OCI-LY3 (cell line): ENCODE data around the gene KDM3B.

Experiments
- EZH2phosphoT487 ChIP-seq: fragments of 200-600 bp; shearing (Covaris generic); IDR thresholded peaks from 2 replicates; pipeline ENCODE4 v1.6.1; 2018; ENCODE audit warnings: antibody characterized with exemption, mixed run types, low read depth
- TF ChIP-seq, protein P1 (sequence below): fragments of 200-600, 300-600 bp; sonication (generic); IDR thresholded peaks from 2 replicates; pipeline ENCODE4 v1.5.1; 2014; ENCODE audit warnings: antibody characterized with exemption, low read length, low read depth

DNA sequence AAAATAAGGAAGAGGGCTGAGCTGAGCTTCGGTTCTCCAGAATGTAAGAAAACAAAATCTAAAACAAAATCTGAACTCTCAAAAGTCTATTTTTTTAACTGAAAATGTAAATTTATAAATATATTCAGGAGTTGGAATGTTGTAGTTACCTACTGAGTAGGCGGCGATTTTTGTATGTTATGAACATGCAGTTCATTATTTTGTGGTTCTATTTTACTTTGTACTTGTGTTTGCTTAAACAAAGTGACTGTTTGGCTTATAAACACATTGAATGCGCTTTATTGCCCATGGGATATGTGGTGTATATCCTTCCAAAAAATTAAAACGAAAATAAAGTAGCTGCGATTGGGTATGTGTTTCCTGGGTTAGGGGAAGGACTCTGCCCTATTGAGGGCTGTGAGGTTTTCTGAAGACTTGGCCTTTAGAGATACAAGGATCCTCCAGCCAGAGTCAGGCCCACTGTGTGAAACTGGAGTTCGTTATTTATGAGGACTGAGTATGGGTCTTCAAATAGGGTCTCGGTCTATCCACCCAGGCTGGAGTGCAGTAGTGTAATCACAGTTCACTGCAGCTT lies 116.6 kb downstream of the KDM3B start:
- TF ChIP-seq, protein P1, sequence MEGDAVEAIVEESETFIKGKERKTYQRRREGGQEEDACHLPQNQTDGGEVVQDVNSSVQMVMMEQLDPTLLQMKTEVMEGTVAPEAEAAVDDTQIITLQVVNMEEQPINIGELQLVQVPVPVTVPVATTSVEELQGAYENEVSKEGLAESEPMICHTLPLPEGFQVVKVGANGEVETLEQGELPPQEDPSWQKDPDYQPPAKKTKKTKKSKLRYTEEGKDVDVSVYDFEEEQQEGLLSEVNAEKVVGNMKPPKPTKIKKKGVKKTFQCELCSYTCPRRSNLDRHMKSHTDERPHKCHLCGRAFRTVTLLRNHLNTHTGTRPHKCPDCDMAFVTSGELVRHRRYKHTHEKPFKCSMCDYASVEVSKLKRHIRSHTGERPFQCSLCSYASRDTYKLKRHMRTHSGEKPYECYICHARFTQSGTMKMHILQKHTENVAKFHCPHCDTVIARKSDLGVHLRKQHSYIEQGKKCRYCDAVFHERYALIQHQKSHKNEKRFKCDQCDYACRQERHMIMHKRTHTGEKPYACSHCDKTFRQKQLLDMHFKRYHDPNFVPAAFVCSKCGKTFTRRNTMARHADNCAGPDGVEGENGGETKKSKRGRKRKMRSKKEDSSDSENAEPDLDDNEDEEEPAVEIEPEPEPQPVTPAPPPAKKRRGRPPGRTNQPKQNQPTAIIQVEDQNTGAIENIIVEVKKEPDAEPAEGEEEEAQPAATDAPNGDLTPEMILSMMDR: no peak
- TF ChIP-seq EZH2phosphoT487: no peak
